GM21515 (cell line): ENCODE results near the gene AIG1.

Experiments used
- ATAC-seq: cut with Tn5 transposase; IDR thresholded peaks from one replicate; pipeline ENCODE4 v1.9.1; 2021; ENCODE audit not compliant: unreplicated experiment

AIG1 gene

GRCh38 chr6:143261899-143262436, 201.3 kb downstream of the AIG1 start:
- ATAC-seq = no peak

- ATAC-seq = no peak
Measured at GRCh38 chr6:143262859-143263258, 202.2 kb downstream of the AIG1 start.

- no peak for ATAC-seq
Measured at GRCh38 chr6:143264379-143264778, 203.7 kb downstream of the AIG1 start.

- ATAC-seq = no peak
Measured at GRCh38 chr6:143264986-143265764, 204.5 kb downstream of the AIG1 start.

GRCh38 chr6:143267760-143268159, 207.1 kb downstream of the AIG1 start:
- ATAC-seq = no peak

GRCh38 chr6:143268439-143268838, 207.8 kb downstream of the AIG1 start:
- ATAC-seq = no peak

GRCh38 chr6:143270026-143270425, 209.3 kb downstream of the AIG1 start:
- no peak for ATAC-seq

- no peak for ATAC-seq
Measured at GRCh38 chr6:143271024-143271423, 210.3 kb downstream of the AIG1 start.

GRCh38 chr6:143276436-143276835, 215.7 kb downstream of the AIG1 start:
- ATAC-seq = peak; percentile 99

- ATAC-seq = no peak
Measured at GRCh38 chr6:143279385-143279784, 218.7 kb downstream of the AIG1 start.

- no peak for ATAC-seq
Measured at GRCh38 chr6:143283887-143284645, 223.4 kb downstream of the AIG1 start.

- ATAC-seq = no peak
Measured at GRCh38 chr6:143286251-143286795, 225.6 kb downstream of the AIG1 start.

GRCh38 chr6:143288923-143289322, 228.2 kb downstream of the AIG1 start:
- no peak for ATAC-seq

- ATAC-seq = no peak
Measured at GRCh38 chr6:143290206-143290605, 229.5 kb downstream of the AIG1 start.

GRCh38 chr6:143293523-143293922, 232.8 kb downstream of the AIG1 start:
- ATAC-seq = no peak

- ATAC-seq = no peak
Measured at GRCh38 chr6:143294265-143294860, 233.7 kb downstream of the AIG1 start.

GRCh38 chr6:143295932-143296331, 235.2 kb downstream of the AIG1 start:
- ATAC-seq = no peak

GRCh38 chr6:143298071-143298470, 237.4 kb downstream of the AIG1 start:
- ATAC-seq = no peak

GRCh38 chr6:143299253-143300166, 238.8 kb downstream of the AIG1 start:
- ATAC-seq = peak; percentile 94

- no peak for ATAC-seq
Measured at GRCh38 chr6:143301188-143301587, 240.5 kb downstream of the AIG1 start.
